NCI-H1930 (cell line): ENCODE data around the gene PLCXD1.
"Not testable (repeated sequence)": the region's sequence is repeated elsewhere in the genome, so short reads cannot be mapped to it uniquely, and the experiment has no call there.

Experiments used
- DNase-seq, 2 experiments: peaks; one replicate each; lab custom pipeline; 2025; lab: John Stamatoyannopoulos, UW

PLCXD1 gene

GRCh38 chrX:264006-264405 lies 17.2 kb upstream of the PLCXD1 start:
- not testable (repeated sequence) for DNase-seq

DNA sequence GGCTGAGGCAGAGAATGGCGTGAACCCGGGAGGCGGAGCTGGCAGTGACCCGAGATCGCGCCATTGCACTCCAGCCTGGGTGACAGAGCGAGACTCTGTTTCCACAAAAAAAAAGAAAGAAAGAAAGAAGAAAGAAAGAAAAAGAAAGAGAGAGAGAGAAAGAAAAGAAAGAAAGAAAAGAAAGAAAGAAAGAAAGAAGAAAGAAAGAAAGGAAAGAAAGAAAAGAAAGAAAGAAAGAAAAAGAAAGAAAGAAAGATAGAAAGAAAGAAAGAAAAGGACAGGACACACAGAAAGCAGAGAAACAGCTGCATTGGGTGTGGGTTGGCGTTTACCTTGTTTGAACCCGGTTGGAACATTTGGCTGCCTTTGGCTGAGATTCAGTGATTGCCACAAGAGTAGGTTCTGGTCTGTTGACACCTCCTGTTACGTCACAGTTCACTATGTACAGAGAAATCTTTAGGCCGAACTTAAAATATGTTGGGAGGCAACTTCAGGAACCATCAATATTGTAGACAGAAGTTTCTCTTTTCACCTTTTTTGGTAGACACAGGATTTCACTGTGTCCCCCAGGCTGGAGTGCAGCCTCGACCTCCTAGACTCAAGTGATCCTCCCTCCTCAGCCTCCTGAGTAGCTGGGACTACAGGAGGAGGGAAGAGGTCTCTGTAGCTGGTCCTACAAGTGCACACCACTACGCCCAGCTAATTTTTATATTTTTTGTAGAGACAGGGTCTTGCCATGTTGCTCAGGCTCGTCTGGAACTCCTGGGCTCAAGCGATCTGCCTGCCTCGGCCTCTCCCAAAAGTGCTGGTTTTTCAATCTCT lies 16.3 kb upstream of the PLCXD1 start:
- no peak for DNase-seq

DNA sequence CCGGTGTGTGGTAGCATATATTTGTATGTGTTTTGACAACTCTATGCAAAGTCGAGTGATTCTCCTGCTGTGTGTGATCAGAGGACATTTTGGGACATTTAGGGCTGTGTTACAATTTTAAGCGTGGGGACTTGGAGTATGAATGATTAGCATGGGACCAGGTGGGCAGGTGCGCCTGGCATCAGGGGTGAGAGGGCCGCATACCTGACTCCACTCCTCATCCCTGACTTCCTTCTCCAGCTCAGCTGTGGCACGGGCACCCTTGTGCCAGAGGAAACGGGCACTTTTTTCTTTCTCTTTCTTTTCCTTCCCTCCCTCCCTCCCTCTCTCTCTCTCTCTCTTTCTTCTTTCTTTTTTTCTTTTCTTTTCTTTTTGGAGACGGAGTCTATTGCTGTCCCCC lies 15.7 kb upstream of the PLCXD1 start:
- no peak for DNase-seq

- DNase-seq: no peak
These were observed 13.4 kb upstream of the PLCXD1 start for GRCh38 chrX:267771-268261.

GRCh38 chrX:270848-271367 lies 10.3 kb upstream of the PLCXD1 start:
- no peak for DNase-seq

- DNase-seq: no peak
These were observed 6.2 kb upstream of the PLCXD1 start for GRCh38 chrX:274904-275475.

GRCh38 chrX:275476-275966 lies 5.7 kb upstream of the PLCXD1 start:
- DNase-seq: no peak

DNA sequence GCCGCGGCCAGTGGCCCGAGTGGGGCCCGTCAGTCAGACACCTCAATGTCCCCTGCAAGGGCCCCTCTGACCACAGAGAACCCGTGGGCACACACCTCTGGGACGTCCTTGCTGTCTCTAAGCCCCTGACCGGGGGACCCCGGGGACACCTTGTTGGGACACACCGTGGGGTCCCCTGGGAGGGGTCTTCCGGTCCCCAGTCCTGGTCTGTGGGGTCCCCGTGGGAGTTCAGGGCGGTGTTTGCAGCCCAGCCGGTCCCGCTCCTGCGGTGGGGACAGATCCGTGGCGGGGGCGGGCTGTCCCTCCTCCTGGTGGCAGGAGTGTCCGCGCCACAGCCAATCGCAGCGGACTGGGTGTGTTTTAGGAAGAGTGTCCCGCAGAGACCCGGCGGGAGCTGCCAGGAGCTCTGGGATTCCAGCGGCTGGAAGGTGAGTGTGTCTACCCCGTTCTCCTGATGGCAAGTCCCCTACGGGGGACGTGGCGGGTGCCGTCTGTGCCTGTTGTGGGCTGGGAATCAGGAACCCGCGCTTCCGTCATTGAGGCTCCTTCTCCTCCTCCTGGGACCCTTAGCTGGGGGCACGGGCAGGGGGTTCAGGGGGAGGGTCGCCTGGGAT lies 5.1 kb upstream of the PLCXD1 start:
- no peak for DNase-seq

GRCh38 chrX:276581-277201 lies 4.5 kb upstream of the PLCXD1 start:
- DNase-seq: no peak

DNA sequence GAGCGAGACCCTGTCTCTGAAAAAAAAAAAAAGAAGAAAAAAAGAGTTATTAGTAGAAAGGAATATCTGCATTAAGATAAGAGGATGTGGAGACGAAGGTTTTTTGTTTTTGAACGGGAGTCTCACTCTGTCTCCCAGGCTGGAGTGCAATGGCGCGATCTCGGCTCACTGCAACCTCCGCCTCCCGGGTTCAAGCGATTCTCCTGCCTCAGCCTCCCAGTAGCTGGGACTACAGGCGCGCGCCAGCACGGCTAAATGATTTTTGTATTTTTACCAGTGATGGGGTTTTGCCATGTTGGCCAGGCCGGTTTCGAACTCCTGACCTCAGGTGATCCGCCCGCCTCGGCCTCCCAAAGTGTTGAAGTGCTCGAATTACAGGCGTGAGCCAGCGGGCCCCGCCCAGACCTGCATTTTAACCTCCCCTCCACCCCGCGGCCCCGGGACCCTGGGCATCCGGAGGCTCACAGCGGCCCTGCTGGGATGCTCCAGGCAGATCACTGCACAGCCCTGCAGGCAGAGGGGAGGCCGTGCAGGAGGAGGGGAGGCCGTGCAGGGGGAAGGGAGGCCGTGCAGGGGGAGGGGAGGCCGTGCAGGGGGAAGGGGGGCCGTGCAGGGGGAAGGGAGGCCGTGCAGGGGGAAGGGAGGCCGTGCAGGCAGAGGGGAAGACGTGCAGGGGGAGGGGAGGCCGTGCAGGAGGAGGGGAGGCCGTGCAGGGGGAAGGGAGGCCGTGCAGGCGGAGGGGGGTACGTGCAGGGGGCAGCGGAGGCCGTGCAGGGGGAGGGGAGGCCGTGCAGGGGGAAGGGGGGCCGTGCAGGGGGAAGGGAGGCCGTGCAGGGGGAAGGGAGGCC lies 1.2 kb upstream of the PLCXD1 start:
- DNase-seq: not testable (repeated sequence)

DNA sequence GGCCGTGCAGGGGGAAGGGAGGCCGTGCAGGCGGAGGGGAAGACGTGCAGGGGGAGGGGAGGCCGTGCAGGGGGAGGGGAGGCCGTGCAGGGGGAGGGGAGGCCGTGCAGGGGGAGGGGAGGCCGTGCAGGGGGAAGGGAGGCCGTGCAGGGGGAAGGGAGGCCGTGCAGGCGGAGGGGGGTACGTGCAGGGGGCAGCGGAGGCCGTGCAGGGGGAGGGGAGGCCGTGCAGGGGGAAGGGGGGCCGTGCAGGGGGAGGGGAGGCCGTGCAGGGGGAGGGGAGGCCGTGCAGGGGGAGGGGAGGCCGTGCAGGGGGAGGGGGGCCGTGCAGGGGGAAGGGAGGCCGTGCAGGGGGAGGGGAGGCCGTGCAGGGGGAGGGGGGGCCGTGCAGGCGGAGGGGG lies 459 bp upstream of the PLCXD1 start:
- DNase-seq: not testable (repeated sequence)

DNA sequence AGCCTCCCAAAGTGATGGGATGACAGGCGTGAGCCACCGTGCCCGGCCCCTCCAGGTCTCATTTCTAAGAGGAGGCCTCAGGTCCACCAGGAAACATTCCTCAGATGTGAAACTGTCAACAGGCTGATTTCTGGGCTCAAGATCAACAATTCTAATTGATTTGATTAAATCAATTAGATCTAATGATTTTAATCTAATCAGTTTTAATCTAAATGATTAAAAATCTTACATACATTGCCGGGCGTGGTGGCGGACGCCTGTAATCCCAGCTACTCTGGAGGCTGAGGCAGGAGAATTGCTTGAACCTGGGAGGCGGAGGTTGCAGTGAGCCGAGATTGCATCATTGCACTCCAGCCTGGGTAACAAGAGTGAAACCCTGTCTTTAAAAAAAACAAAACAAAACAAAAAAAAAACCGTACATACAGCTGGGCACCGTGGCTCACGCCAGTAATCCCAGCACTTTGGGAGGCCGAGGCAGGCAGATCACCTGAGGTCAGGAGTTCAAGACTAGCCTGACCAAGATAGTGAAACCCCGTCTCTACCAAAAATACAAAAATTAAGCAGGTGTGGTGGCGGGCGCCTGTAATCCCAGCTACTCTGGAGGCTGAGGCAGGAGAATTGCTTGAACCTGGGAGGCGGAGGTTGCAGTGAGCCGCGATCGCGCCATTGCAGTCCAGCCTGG lies 960 bp downstream of the PLCXD1 start:
- not testable (repeated sequence) for DNase-seq

DNA sequence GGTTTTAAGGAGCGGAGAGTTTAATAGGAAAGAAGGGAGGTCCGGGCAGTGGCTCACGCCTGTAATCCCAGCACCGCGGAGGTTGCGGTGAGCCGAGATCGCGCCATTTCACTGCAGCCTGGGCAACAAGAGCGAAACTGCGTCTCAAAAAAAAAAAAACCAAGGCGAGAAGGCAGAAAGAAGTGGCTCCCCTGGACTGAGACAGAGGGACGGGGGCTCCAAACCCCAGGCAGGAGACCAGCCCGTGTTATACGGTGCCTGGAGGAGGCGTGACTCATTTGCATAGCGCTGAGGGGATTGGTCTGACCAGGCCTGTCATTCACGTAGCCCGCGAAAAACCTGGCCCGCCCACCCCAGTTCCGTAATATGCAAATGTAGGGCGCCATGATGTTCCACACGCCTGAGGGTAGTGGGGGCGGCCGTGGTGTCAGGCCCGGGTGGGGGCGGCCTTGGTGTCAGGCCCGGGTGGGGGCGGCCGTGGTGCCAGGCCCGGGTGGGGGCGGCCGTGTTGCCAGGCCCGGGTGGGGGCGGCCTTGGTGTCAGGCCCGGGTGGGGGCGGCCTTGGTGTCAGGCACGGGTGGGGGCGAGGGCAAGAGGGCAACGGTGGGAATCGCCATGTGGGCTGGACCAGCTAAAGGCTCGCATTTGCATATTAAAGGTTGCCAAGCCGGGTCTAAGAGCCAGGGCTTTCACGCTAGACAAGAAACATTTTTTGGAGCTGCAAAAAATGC lies 2.1 kb downstream of the PLCXD1 start:
- no peak for DNase-seq

DNA sequence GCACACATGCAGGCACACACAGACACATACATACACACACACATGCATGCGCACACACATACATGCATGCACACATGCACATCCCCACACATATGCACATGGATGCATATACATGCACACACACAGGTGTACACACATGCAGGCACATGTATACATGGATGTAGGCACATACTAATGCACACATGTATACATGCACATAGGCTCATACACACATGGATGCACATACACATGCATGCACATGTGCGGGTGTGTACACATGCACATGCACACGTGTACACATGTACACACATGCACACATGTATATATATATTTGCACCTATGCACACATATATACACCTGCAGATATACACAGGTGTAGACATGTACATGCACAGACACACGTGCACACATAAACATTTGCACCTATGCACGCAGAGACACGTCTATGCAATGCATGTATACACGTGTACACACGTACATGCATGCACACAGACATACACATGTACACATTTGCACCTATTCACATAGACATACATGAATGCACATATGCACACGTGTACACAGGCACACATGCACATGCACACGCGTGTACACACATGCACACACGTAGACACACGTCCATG lies 4.0 kb downstream of the PLCXD1 start:
- no peak for DNase-seq

- DNase-seq: no peak
These were observed 6.5 kb downstream of the PLCXD1 start for GRCh38 chrX:287670-288069.

DNA sequence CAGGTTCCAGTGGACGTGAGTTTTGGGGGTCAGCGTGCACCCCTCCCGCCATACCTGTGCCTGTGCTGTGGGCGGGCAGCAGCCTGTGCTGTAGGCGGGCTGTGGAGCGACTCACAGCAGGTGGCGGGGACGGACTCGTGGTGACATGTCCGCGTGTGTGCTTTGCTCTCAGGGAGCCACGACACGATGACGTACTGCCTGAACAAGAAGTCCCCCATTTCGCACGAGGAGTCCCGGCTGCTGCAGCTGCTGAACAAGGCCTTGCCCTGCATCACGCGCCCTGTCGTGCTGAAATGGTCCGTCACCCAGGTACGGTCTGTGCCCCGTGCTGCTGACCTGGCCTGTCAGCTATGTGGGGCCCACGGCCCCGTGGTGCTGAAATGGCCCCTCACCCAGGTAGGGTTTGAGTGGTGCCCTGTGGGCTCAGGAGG lies 7.4 kb downstream of the PLCXD1 start:
- no peak for DNase-seq

DNA sequence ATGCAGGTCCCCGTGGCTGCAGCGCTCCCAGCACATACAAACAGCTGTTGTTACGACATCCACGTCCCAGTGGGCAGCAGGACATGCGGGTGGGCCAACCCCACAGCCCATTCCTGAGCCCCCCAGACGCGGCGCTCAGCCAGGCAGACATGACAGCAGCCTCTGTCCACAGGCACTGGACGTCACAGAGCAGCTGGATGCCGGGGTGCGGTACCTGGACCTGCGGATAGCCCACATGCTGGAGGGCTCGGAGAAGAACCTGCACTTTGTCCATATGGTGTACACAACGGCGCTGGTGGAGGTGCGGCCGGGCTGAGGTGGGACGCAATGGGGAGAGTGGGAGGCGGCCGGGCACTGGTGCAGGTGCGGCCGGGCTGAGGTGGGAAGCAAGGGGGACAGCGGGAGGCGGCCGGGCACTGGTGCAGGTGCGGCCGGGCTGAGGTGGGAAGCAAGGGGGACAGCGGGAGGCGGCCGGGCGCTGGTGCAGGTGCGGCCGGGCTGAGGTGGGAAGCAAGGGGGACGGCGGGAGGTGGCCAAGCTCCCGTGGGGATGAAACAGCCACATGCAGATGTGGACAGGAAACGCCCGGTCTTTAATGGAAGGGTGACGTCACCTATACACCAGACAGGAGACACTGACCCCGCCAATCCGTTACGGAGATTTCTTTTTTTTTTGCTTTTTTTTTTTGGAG lies 9.4 kb downstream of the PLCXD1 start:
- no peak for DNase-seq

DNA sequence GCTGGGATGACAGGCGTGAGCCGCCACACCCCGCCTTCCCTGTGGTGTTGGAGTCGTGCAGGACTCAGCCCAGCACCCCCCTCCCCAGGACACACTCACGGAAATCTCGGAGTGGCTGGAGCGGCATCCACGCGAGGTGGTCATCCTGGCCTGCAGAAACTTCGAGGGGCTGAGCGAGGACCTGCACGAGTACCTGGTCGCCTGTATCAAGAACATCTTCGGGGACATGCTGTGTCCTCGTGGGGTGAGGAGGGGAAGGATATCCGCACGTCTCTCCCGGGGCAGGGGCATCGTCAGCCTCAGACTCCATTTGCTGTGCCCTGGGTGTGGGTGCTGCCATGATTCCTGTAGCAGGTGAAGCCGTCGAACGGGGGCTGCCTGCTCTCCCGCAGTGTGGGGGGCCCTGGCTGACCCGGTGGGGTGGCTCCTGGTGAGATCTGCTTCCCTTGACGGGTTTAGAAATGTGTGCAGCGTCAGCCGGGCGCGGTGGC lies 10.3 kb downstream of the PLCXD1 start:
- DNase-seq: no peak
